ENCODE measurements around the gene AASS.

AASS gene

DNA sequence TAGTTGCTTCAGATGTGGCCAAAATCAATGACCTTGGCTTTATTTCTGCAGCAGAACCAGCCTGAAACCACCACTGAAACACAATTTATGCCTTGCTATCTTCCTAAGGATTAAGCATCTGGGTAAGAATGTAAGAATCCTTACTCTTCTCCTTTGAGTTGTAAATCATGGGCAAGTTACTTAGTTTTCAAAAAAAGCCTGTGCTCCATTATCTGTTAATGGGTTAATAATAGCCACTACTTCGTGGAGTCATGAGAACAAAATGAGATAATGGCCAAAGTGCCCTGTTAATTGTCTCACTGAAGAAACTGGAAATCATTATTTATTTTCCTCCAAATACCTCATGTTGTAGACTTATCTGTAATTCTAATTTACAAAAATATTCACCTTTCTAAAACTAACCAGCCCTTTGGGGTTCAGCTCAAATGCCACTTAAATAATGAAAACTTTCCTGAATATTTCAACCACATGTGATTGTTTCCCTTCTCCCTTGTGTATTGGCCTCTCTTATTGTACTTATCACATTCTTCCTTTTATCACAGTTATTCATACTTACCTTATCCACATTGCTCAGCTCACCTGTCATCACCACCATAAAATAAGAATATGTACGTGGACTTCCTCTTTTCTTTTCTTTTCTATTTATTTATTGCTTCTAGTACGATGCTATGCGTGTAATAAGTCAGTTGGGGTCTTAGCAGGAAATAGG is 2.0 kb upstream of the AASS start:
- TF ChIP-seq, protein P1, sequence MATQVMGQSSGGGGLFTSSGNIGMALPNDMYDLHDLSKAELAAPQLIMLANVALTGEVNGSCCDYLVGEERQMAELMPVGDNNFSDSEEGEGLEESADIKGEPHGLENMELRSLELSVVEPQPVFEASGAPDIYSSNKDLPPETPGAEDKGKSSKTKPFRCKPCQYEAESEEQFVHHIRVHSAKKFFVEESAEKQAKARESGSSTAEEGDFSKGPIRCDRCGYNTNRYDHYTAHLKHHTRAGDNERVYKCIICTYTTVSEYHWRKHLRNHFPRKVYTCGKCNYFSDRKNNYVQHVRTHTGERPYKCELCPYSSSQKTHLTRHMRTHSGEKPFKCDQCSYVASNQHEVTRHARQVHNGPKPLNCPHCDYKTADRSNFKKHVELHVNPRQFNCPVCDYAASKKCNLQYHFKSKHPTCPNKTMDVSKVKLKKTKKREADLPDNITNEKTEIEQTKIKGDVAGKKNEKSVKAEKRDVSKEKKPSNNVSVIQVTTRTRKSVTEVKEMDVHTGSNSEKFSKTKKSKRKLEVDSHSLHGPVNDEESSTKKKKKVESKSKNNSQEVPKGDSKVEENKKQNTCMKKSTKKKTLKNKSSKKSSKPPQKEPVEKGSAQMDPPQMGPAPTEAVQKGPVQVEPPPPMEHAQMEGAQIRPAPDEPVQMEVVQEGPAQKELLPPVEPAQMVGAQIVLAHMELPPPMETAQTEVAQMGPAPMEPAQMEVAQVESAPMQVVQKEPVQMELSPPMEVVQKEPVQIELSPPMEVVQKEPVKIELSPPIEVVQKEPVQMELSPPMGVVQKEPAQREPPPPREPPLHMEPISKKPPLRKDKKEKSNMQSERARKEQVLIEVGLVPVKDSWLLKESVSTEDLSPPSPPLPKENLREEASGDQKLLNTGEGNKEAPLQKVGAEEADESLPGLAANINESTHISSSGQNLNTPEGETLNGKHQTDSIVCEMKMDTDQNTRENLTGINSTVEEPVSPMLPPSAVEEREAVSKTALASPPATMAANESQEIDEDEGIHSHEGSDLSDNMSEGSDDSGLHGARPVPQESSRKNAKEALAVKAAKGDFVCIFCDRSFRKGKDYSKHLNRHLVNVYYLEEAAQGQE (IDR thresholded peaks at IDR 0.05; ENCODE audit: insufficient read depth in 1 of 2, low read depth in 2 of 2, low read length in 2 of 2): no peak
- TF ChIP-seq SIN3A (IDR thresholded peaks at IDR 0.05; ENCODE audit: borderline replicate concordance, insufficient read depth, low read length) (no peak), POLR2AphosphoS5 (IDR thresholded peaks at IDR 0.05; ENCODE audit: low read depth, low read length) (no peak), TAF1 (IDR thresholded peaks at IDR 0.05; ENCODE audit: borderline replicate concordance, insufficient read depth, low read length) (no peak), FOXP2 (optimal IDR thresholded peaks at IDR 0.05; ENCODE audit: borderline replicate concordance, extremely low read depth, extremely low read length, insufficient read depth) (no peak)

DNA sequence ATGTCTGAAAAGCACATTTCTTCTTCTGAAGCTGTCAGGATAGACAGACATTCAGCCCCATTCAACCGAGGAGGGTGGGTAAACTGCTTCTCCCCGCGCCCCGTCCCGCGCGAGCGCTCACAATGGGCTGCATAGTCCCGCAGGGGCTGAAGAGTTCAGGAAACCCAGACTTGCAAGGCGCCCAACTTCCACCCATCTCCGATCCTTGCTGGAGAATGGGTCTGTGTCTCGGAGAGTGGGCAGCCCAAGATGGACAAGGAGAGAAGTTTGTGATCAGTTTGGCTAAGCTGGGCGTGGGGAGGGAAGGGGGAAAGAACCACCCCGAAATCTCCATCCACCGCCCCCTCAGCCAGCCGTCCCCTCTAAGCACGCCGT is 686 bp downstream of the AASS start:
- no peak for TF ChIP-seq TAF1 (IDR thresholded peaks at IDR 0.05; ENCODE audit: borderline replicate concordance, insufficient read depth, low read length)
- no peak for TF ChIP-seq SIN3A (IDR thresholded peaks at IDR 0.05; ENCODE audit: borderline replicate concordance, insufficient read depth, low read length)

DNA sequence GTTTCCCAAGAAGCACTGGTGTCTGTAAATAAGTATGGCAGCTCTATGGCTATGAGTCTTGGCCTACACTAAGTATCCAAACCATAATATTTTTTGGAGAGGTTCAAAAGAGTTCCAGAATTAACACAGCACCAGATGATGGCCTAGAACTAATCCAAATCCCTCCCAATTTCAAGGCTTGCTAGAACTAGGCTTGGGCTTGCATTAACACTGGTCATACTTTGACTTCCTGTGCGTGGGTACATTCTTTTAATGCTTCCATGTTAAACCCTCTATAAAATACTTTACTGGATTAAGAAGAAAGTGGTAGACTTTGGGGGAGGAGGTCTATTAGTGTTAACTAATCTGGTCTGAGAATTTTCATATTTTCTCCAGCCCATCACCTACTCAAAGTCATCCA is 3.1 kb downstream of the AASS start:
- TF ChIP-seq FOXP2 (optimal IDR thresholded peaks at IDR 0.05; ENCODE audit: borderline replicate concordance, extremely low read depth, extremely low read length, insufficient read depth) (no peak), POLR2AphosphoS5 (IDR thresholded peaks at IDR 0.05; ENCODE audit: low read depth, low read length) (no peak), TAF1 (IDR thresholded peaks at IDR 0.05; ENCODE audit: borderline replicate concordance, insufficient read depth, low read length) (no peak), SIN3A (IDR thresholded peaks at IDR 0.05; ENCODE audit: borderline replicate concordance, insufficient read depth, low read length) (no peak)
- TF ChIP-seq, protein P1 (IDR thresholded peaks at IDR 0.05; ENCODE audit: insufficient read depth in 1 of 2, low read depth in 2 of 2, low read length in 2 of 2): no peak

DNA sequence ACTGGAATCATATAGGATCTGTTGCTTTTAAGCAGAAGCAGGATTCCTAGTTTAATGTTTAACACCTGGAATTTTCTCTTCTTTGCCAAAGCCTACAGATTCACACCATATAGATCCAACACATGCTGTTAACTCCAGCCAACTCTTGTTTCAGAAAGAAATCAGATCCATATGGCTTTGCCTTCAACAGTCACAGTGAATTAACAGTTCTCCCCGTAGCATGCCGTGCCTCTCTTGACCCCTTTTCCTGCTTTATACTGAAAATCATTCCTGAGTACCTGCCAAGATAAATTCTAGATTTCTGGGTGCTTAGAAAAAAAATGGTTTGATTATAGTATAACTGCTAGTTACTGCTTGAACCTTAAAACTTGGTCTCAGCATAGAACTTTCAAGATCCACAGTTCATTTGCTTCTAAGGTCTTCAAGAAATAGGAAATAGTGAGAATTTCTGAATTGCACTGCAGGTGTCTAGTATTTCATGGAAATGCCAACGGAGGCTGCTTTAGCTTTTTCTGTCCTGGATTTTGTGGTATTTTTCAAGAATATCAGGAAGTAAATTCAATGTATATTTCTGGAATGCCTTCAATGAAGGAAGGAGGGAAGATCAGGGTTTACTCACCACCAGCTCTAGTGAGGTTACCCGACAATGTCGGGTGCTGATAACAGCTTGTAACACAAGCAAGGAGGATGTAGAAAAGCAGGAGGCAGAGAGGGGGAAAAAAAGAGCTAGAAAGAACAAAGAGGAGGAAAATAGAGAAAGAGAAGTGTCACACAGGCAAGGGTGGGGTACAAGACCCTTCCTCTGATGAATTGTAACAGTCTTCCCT is 6.6 kb downstream of the AASS start:
- TF ChIP-seq, protein P1 (IDR thresholded peaks at IDR 0.05; ENCODE audit: insufficient read depth in 1 of 2, low read depth in 2 of 2, low read length in 2 of 2): no peak

DNA sequence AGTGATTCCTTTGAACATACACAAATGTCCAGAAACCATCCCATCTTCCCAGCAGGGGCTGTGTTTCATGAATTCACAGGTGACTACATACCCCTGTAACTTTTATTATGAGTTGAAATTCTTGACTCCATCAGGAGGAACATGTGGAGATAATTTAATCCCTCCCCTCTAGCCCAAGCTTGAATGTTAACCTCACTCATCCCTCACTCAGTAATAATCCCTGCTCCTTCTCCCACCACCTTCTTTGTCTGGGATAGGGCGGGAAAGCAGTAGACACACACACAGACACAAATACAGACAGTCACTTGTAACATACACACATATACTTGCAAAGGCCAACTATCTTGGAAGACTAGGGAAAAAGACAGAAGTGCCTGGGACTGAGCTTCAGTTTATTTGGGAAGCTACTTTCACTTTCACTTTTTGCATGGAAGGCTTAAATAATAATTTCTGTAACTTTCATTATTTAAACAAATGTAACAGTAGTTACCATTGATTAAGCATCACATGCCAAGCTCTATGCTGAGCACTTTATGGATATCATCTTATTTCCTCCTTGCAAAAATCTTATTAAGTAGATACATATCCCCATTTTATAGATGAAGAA is 7.3 kb downstream of the AASS start:
- no peak for TF ChIP-seq SIN3A (IDR thresholded peaks at IDR 0.05; ENCODE audit: borderline replicate concordance, insufficient read depth, low read length)
- TF ChIP-seq, protein P1 (IDR thresholded peaks at IDR 0.05; ENCODE audit: insufficient read depth in 1 of 2, low read depth in 2 of 2, low read length in 2 of 2): no peak
- TF ChIP-seq POLR2AphosphoS5 (IDR thresholded peaks at IDR 0.05; ENCODE audit: low read depth, low read length): no peak
- no peak for TF ChIP-seq FOXP2 (optimal IDR thresholded peaks at IDR 0.05; ENCODE audit: borderline replicate concordance, extremely low read depth, extremely low read length, insufficient read depth)
- TF ChIP-seq TAF1 (IDR thresholded peaks at IDR 0.05; ENCODE audit: borderline replicate concordance, insufficient read depth, low read length): no peak
